Measurements from ENCODE around the gene BICC1.

Gene BICC1

GRCh38 chr10:58755677-58756076 is 243.0 kb downstream of the BICC1 start:
- no peak for TF ChIP-seq ZFX (IDR thresholded peaks at IDR 0.05)
- no peak for TF ChIP-seq CTCF (conservative IDR thresholded peaks at IDR 0.05)
- H3K27ac ChIP-seq, result no peak overlapping the region

- no peak overlapping the region for H3K27ac ChIP-seq
- no peak for TF ChIP-seq CTCF (conservative IDR thresholded peaks at IDR 0.05)
- TF ChIP-seq ZFX (IDR thresholded peaks at IDR 0.05), result no peak
These were observed 243.6 kb downstream of the BICC1 start for GRCh38 chr10:58756130-58756719.

GRCh38 chr10:58757352-58758065 is 244.8 kb downstream of the BICC1 start:
- no peak overlapping the region for H3K27ac ChIP-seq
- no peak for TF ChIP-seq CTCF (conservative IDR thresholded peaks at IDR 0.05)
- TF ChIP-seq ZFX (IDR thresholded peaks at IDR 0.05), result no peak

- TF ChIP-seq CTCF (conservative IDR thresholded peaks at IDR 0.05) (no peak), ZFX (IDR thresholded peaks at IDR 0.05) (no peak)
- H3K27ac ChIP-seq, result no peak overlapping the region
These were observed 245.6 kb downstream of the BICC1 start for GRCh38 chr10:58758321-58758720.

GRCh38 chr10:58764087-58764747 is 251.5 kb downstream of the BICC1 start:
- TF ChIP-seq CTCF (conservative IDR thresholded peaks at IDR 0.05), result no peak
- H3K27ac ChIP-seq, result no peak overlapping the region

- no peak for TF ChIP-seq CTCF (conservative IDR thresholded peaks at IDR 0.05)
- TF ChIP-seq ZFX (IDR thresholded peaks at IDR 0.05), result no peak
These were observed 253.2 kb downstream of the BICC1 start for GRCh38 chr10:58765910-58766309.

GRCh38 chr10:58767652-58768051 is 255.0 kb downstream of the BICC1 start:
- TF ChIP-seq CTCF (conservative IDR thresholded peaks at IDR 0.05) (no peak), ZFX (IDR thresholded peaks at IDR 0.05) (no peak)
- H3K27ac ChIP-seq, result no peak overlapping the region

More at GRCh38 chr10:58765910-58766309, 253.2 kb downstream of the BICC1 start:
- no peak overlapping the region for H3K27ac ChIP-seq
